ENCODE data around the gene SKIL.

The SKIL gene

DNA sequence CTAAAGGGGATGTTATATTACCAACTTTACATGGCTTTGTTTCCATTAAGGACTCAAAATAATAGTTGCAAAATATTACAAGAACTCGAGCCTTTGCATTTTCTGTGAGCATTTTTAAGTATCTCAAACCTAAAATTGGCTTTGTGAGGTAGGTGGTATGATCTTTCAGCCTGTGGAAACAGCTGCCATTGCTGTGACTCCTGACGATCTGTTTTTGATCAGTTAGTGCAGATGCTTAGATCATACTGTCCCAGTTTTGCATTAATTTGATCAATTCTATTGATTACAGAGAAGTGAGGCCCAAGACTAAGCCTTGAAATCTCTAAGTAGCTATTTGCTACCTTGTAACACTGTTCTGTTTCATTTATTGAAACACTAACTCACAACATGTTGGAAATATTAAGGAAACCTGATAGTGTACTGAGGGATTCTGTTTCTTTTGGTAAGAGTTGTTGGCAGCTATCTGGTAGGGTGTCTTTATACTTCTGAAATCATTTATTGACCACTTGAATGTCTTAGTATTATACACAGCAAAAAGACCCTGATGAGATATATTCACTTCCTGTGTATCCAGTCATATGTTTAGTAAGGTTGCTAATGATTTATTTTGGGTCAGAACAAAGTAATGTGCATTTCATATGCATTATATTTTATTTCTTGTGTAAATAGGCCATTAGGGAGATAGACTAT, 14.8 kb downstream of the SKIL start:
- H3K4me3 ChIP-seq (ENCODE audit: low read length), result no peak overlapping the region
- DNase-seq (ENCODE audit: low read depth, low spot score), result no peak

DNA sequence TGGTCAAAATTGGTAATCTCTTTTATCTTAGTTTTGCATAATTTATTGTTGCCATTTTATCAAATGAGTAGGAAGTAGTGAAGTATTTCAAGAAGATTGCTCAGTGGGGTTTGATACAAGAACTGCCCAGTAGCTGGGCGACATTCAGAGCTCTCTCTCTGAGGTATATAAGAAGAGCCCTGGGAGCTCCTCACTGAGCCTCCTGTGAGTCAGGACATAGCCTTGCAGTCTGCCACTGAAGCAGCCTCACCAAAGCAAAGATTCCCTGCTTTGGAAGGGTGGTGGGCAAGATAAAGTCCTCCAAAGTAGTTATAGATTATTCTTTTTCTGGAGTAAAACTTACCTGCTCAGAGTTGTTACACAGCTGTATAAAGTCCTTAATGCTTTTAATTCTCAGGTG, 26.1 kb downstream of the SKIL start:
- DNase-seq (ENCODE audit: low read depth, low spot score), result no peak
- H3K4me3 ChIP-seq (ENCODE audit: low read length), result no peak overlapping the region

- H3K4me3 ChIP-seq (ENCODE audit: low read length), result no peak overlapping the region
- DNase-seq (ENCODE audit: low read depth, low spot score), result no peak
Observed at GRCh38 chr3:170386468-170386867, 29.0 kb downstream of the SKIL start.

- no peak for DNase-seq (ENCODE audit: low read depth, low spot score)
- H3K4me3 ChIP-seq (ENCODE audit: low read length), result no peak overlapping the region
Observed at GRCh38 chr3:170387950-170388349, 30.4 kb downstream of the SKIL start.

- no peak for DNase-seq (ENCODE audit: low read depth, low spot score)
- H3K4me3 ChIP-seq (ENCODE audit: low read length), result no peak overlapping the region
Observed at GRCh38 chr3:170391108-170391507, 33.6 kb downstream of the SKIL start.

- no peak for DNase-seq (ENCODE audit: low read depth, low spot score)
- no peak overlapping the region for H3K4me3 ChIP-seq (ENCODE audit: low read length)
Observed at GRCh38 chr3:170397685-170398084, 40.2 kb downstream of the SKIL start.

GRCh38 chr3:170405101-170405500, 47.6 kb downstream of the SKIL start:
- no peak for DNase-seq (ENCODE audit: low read depth, low spot score)
- H3K4me3 ChIP-seq (ENCODE audit: low read length), result no peak overlapping the region

DNA sequence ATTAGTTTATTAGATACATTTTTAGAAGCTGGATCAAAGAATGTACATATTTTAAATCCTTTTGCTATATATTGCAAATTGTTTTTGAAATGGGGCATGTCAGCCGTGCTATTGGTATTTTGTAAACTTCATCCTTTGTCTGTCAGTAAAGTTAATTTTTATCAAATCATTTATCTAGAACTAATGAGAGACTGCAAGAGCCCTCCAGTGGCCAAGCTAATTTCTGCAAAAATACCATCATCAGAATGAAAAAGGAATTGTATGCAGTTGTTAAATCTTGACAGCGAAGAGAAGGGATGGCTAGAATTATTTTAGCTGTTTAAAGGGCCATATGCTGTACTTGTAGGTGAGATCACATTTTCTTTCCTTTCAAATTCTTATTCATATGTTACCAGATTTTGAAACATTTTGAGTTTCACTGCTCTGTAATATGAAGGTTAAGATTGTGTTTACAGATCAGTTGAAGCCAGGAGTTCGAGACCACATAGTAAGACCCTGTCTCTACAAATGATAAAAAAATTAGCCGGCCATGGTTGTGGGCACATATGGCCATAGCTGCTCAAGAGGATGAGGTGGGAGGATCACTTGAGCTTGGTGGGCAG, 53.0 kb downstream of the SKIL start:
- peak; percentile 22 for DNase-seq (ENCODE audit: low read depth, low spot score)
- H3K4me3 ChIP-seq (ENCODE audit: low read length), result no peak overlapping the region

DNA sequence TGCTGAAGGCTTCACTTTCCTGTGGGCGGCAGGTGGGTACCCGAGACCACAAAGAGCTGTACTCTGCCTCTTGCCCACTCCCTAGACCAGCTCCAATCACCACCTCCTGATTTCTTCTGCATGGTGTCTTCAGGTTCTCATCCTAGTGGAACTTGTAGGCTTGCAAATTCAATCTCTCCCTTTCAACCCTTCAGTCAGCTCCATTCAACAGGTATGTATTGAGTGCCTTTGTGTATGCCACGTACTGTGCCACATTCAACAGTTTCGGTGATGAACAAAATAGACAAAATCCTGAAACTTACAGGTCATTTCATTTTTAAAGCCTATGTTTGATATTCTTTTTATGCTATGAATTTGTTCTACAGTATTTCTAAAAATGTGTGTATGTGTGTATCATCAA, 55.8 kb downstream of the SKIL start:
- DNase-seq (ENCODE audit: low read depth, low spot score), result no peak

GRCh38 chr3:170414202-170414663, 56.7 kb downstream of the SKIL start:
- no peak overlapping the region for H3K4me3 ChIP-seq (ENCODE audit: low read length)
- DNase-seq (ENCODE audit: low read depth, low spot score), result peak; percentile 71

More for the DNA sequence above, 55.8 kb downstream of the SKIL start:
- no peak overlapping the region for H3K4me3 ChIP-seq (ENCODE audit: low read length)

GRCh38 chr3:170417090-170417489, 59.6 kb downstream of the SKIL start:
- H3K4me3 ChIP-seq (ENCODE audit: low read length), result no peak overlapping the region
- no peak for DNase-seq (ENCODE audit: low read depth, low spot score)

DNA sequence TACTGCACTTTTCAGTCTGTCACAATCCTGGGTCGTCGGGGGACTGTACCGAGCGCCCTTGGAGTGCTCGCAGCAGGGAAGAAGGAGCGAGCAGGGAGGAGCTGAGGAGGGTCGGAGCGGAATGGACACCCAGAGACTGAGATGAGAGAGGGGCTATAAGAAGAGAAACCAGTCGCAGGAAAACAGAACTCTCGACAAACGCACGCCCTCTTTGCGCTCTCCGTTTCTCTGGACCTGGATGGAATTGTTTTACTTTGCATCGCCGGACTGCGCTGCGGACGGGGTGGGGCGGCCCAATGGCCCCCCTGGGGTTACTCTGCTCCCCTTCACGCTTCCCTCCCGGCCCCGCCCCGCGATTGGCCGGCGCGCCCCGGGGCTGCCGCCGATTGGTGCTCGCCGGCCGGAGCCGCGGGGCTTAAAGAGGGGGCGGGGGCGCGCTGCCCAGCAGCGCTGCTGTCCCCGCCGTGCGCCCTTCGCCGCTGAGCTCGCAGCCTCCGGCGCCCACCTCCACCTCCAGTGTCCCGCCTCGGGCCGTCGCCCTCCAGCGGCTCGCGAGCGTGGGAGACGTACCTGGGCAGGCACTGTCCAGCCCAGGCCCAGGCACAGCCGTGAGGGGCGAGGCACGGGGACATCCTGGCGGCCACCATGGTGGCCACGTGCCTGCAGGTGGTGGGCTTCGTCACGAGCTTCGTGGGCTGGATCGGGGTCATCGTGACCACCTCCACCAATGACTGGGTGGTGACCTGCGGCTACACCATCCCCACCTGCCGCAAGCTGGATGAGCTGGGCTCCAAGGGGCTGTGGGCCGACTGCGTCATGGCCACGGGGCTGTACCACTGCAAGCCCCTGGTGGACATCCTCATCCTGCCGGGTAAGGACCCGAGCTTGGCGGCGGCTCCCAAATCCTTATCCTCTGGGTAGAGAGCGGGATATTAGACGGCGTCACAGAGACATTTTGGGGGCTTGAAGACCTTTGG, 61.2 kb downstream of the SKIL start, which contains the start of gene CLDN11:
CLDN11 (plus strand) TSS at position 447 of the 977 bp plus-strand sequence; CDS start at position 646, 199 bp downstream.
- no peak within 1 kb of the TSS for H3K4me3 ChIP-seq (ENCODE audit: low read length)
- DNase-seq (ENCODE audit: low read depth, low spot score), result no peak

- DNase-seq (ENCODE audit: low read depth, low spot score), result no peak
- no peak overlapping the region for H3K4me3 ChIP-seq (ENCODE audit: low read length)
Observed at GRCh38 chr3:170419557-170420087, 62.1 kb downstream of the SKIL start.

DNA sequence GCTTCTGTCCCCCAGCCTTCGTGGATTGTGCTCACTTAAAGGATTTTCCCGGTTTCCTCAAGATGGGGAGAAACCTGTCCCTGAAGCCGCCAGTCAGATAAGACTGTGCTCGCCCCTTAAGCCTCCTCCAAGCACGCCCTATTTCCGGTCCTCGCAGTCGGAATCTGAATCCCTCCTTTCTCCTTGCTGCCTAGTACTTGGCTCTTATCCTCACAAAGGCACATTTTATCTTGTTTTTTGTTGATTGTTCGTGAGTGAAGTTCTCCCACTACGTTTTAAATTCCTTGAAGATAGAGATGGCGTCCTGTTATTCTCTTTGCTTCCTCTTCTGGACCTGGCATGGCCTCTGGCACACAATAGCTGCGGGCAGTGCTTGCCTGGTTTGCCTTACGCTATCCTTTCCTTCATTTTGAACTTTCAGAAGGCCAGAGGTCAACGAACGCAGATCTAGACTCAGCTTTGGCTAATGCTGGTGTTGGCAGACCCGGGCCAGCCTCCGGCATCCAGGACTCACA, 62.8 kb downstream of the SKIL start:
- no peak overlapping the region for H3K4me3 ChIP-seq (ENCODE audit: low read length)
- DNase-seq (ENCODE audit: low read depth, low spot score), result no peak

DNA sequence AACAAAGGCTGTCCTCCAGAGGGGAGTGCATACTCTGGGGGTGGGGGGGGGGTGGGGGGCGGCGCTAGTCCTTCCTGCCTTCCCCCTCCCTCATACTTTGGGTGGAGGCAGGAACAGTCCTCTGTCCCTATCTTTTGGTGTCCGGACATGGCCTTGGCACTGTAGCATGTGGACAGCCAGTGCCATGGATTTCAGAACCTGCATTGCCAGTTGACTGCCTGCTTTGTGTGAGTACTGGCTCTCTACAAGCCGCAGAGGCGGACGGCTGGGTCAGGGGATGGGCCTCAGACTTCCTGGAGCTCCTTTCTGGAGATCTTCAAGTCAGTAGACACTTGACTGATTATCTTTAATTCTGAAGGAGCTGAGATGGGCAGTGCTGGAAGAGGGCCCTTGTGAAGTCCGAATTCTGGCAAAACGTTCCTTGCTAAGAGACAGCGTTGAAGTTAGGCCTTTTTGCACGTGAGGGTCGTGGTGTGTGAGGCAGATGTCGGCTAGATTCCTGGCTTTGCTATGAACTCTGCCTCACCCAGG, 63.7 kb downstream of the SKIL start:
- DNase-seq (ENCODE audit: low read depth, low spot score), result no peak

DNA sequence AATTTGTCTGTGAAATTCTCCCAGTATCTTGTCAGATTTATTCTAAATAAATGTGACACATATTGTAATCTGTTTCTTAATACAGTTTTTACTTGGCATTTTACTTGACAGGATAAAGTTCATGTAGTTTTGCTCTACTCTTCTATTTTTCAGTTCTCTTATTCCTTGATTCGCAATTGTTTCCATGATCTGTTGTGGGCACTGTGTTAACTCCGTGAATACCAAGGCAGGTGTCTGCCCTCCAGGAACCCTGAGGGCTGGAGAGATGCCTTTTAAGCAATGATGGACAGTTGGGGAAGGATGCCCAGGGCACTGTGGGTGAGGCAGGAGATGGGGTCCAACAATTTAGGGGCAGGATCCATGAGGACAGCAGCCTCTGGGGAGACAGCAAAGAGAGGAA, 64.2 kb downstream of the SKIL start:
- DNase-seq (ENCODE audit: low read depth, low spot score), result no peak
- no peak overlapping the region for H3K4me3 ChIP-seq (ENCODE audit: low read length)

More for the DNA sequence above, 63.7 kb downstream of the SKIL start:
- no peak overlapping the region for H3K4me3 ChIP-seq (ENCODE audit: low read length)

DNA sequence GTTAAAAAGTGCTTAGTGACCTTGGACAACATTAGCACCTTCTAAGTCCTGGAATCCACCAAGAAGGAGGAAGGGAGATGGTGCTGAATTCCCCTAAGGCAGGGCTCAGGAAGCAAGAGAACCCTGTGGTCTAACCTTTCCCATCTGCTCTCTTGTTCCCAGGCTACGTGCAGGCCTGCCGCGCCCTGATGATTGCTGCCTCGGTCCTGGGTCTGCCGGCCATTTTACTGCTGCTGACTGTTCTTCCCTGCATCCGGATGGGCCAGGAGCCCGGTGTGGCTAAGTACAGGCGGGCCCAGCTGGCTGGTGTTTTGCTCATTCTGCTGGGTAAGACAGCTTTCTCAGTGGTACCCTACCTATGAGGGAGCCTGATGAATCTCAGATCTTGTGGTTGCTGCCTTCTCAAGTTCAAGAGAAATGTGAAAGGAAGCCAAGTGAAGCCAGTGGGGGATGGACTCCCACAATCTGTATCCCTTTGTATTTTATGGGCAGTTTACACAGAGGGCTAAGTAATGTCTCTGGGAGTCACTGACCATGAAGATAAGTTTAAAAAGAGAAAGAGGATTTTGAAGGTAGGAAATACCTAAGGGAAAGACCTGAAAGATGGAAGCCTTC, 65.6 kb downstream of the SKIL start:
- no peak for DNase-seq (ENCODE audit: low read depth, low spot score)
- H3K4me3 ChIP-seq (ENCODE audit: low read length), result no peak overlapping the region

GRCh38 chr3:170424879-170425278, 67.4 kb downstream of the SKIL start:
- H3K4me3 ChIP-seq (ENCODE audit: low read length), result no peak overlapping the region
- DNase-seq (ENCODE audit: low read depth, low spot score), result no peak

All from Jurkat, Clone E6-1 (cell line).